Forelimb muscle (tissue), 1 donor: ENCODE results near the gene PCYT2. TPM values are rescaled to one million over a fixed set of nuclear protein-coding genes. Genes with fewer than 3 reads are reported as not detected.

Experiments used
- DNase-seq: peaks from one replicate; pipeline ENCODE4 v3.0.0-alpha.2; 2013; ENCODE audit warnings: low read depth
- polyA plus RNA-seq: library from polyadenylated mRNA; unstranded; fragments of 120-200 nt; gene quantifications from one replicate; pipeline ENCODE4 v1.2.1, GENCODE V29; 2013; ENCODE audit not compliant: insufficient read length

Gene PCYT2
- polyA plus RNA-seq, 1 donor = 9.6 TPM

DNA sequence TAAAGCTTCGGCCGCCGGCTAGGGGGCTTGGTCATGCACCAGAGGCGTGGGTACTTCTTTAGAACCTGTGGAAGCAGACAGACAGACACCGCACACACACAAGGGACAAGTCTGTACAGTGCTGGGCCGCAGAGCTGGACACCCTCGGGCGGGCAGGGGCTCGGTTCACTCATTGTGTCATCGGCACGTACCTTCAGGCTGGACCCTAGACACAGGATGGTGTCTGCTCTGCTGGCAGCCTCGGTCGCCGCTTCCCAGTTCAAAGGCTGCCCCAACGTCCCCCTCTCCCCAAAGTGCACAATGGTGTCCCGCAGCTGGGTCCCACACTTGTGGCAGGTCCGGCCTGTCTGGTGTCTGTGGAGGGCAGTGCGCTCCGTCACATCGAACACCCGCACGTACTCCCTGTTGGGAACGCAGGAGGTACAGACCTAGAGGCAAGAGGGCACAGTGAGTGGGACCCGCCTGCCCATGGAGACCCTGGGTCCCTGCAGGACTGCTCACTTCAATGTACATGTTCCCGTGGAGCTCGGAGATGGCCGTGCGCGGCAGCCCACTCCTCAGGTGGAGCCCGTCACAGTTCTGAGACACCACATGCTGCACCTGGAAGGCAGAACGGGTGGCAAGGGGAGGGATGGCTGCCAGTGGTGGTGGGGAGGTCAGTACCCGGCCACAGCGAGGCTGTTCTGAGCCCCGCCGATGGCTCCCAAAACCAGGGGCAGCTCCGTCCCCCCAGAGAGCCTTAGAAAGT lies 3.1 kb upstream of the PCYT2 start:
- no peak for DNase-seq

DNA sequence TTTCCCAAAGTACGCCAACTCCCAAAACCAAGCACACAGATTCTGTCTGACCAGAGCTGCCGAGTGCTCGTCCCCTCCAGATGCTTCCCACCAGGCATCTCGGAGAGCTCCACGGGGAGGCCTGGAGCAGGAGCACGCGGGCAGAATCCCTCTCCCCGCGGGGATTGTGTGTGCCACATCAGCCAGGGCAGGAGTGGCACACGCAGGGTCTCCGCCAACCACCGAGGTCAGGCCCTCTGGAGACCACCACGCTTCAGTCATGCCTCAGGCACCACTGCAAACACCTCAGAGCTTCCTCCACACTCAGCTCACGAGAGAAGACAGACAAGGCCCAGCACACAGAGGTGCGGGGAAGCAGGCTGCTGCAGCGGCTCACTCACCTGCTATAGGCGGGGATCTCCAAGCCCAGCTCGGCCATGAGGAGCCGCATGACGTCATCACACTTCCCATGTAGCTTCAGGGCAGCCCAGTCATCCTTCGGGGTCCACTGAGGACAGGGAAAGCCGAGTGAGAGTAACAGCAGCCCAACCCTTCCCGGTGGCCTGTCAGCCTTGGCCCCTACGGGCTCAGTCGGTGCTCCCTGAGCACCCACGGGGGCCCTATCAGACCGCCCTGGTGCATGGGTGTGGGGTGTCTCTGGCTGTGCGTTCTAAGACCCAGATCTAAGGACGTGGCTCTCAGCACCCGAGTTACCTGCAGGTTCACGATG lies 2.3 kb upstream of the PCYT2 start:
- no peak for DNase-seq

DNA sequence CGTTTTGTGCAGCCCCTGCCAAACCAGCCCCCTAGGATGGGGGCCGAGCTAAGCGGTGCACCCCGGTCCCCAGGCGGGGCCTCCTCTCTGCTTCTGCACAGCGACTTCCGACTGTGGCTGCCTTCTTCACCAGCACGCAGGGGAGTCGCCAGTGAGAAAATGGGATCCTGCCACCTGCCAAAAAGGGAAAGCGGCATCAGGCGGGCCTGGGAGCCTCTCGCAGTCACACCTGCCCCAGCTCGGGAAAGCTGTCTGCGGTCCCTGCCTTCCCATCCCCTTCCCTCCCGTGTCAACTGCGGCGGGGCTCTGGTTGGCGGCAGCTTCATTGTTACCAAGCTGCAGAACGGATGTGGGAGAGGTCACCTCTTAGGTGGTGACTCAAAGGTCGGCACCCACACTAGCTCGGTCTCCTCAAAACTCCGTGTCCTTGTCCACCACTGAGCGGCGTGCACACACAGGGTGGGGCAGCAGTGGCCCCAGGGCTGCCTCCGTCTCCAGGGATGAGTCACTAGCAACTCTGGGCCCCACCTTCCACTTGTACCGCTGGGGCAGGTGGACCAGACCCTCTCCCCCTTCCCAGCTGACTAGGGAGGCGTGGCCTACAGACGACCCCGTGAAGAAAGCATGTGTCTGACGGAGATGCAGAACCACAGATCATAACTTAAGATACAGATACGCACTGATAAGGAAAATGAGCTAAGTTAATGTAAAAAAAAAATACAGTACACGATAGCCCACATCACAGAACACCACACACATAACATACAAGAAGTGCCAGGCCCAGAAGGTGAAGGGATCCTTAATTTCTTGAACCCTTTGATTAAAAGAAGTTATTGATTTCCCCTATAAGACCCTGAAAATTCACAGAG lies 1.5 kb upstream of the PCYT2 start:
- no peak for DNase-seq

DNA sequence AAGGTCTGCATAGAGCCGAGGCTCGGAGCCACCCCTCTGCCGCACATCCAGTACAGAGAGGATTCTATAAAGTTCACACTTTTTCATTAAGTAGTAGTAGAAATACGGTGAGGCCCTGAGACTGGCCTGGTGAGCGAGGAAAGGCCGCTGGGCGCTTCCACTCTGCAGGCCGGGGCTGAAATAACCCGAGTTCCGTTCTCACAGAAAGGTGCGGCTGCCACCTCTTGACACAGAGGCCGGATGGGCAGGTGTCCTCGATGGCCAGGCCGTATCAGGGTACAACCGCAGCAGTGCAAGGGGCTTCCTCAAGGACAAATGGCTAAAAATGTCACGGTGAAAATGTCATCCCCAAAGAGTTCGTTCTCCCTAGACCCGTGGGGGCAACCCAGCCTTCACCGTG lies 770 bp upstream of the PCYT2 start:
- DNase-seq = no peak

DNA sequence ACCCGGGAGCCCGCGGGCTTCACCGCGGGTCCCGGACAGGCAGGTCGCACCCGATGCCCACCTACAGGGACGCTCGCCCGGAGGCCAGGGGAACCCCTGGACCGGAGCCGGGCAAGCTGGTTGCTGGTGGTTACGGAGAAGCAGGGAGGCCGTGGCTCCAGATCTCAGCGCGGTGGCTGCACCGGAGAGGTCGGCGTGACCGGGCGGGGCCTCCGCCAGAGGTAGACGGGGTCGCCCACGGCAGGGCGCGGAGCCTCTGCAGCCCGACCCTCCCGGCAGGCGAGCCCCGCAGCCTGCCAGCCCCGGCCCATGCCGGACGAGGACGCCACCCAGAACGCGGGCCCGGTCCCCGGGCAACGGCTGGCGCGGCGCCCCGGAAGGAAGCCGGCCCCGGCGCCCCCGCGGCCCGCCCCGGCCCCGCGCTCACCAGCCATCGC lies 341 bp downstream of the PCYT2 start:
- no peak for DNase-seq

DNA sequence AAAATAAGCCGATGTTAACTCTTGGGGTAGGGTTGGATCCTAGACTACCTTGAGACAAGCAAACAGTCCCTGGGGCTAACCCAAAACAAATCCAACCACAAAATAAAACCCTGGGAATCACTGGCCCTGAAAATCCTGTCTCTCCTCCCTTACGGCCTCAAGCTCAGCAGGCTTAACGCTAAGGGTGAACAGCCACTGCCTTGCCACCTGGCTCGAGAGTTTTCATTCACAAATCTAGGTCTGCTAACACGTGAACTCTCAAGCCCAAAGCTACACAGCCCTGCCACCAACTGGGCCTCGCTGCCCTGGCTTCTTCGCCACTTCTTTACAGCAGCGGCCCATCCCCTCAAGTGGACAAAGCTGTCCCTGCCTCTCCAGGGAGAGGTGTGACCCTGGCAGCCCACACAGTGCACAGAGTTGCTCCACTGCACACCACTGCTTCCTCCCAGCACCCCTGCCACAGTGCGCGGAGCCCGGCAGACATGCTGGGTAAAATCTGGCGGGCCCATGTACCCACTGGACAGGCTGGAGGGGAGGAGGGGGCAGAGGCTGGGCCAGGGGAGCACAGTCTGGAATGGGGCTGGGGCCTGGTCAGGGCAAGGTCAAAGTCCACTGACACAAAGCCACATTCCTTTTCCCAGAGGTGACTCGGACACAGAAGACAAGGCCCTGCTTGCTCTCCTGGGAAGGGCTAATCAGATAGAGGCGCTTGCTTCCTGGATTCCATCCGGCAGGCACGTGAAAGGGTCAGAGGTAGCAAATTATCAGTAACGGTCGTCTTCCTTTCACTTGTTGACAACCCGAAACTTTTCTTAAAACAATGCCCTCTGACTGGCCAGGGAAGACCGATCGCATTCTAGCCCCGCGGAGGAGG lies 996 bp downstream of the PCYT2 start:
- no peak for DNase-seq

DNA sequence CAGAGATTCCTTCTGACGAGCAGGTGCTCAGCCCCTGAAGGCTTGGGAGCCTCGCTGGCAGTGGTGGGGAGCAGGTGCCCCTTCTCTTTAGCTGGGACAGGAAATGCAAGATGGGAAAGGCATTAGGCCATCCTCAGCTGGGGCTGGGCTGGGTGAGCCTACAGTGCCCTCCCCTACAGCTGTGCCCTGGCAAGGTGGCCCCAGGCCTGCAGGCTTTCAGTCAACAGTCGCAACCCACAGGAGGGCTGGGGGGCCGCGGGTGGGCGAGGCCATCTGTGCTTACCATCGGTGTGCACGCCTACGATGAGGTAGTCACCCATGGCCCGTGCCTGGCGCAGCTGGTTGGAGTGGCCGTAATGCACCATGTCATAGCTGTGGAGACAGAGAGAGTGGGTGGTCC lies 2.0 kb downstream of the PCYT2 start:
- no peak for DNase-seq

DNA sequence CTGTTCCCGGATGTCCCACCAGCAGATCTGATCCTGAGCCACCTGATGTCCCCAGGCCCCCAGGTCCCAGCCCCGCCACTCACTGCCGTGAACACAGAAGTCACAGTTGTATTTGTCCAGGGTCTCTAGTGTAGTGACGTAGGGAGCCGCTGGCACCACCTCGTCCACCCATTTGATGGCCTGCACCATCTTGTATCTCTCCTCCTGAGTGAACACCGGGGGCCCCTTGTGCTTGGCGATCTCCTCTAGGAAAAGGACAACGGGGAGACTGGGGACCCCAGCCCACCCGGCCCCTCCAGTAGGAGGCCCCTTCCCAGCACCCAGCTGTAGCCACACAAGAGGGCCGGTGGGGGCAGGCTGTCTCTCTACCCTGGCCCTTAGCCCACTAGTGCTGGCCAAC lies 2.4 kb downstream of the PCYT2 start:
- DNase-seq = no peak

DNA sequence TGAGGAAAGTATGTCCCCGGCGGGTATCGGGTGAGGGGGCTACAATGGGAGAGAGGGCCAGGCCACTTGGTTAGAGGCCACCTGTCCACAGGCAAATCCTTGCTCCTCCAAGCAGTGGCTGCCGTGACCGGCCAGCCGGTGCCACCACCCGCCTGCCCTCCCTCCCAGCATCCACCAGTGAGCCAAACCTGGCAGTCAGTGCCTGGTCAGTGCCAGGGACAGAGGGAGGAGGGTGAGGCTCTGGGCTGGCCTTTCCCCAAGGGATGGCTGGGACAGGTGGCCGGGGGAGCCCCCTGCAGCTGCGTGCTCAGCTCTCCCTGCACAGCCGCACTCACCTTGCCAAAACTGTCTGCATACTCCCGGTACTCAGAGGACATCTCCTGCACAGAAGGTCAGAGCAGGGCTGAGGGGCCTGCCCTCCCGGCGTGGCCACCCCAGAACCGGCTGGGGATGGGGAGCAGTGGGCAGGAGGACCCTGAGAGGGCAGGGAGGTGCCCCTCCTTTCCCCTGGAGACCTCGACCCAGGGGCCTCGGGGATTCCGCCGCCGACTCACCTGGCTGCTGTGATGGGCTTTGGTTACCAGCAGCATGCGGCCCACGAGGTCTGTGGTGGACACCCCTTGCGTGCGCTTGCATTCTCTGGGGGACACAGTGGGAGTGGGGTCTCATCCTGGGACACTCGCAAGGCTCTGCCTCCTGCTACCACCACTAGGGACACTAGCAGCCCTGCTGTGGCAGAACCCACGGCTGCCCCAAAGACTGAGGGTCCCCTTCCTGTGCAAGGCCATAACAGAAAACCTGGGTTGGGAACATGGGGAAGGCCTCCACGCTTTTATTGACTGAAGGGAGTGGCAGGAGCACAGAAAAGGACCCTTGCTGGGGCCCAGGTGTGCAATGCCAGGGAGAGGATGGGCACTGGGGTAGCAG lies 3.7 kb downstream of the PCYT2 start:
- DNase-seq = no peak

DNA sequence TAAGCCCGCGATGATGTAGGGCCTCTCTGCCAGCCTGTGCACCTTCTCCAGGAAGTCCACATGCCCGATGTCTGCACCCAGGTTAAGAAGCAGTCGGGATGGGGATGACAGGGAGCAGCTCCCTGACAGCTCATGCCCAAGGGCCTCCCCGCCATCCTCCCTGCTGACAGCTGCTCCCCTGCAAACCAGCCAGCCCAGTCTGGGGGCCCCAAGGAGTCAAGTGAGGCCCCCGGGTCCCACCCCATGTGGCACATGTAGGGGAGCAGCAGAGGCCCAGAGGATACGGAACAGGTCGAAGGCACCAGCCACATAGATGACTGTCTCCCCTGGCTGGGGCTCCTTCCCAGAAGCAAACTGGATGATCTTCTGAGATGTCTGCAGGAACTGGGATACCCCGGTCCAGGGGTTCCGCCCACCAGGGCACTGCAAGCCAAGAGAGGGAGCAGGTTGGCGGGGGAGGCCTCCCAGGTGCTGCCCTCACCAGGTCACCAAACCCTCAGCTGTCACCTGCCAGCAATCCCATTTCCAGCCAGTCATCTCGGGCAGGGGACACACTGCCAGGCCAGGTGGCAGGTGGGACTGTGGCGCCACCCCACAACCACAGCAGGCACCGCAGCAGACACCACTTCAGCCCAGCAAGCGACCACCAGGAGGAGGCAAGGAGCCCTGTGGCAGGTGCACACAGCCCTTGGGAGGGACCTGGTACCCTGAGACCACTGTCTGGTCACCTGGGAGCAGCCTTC lies 4.6 kb downstream of the PCYT2 start:
- DNase-seq = no peak

DNA sequence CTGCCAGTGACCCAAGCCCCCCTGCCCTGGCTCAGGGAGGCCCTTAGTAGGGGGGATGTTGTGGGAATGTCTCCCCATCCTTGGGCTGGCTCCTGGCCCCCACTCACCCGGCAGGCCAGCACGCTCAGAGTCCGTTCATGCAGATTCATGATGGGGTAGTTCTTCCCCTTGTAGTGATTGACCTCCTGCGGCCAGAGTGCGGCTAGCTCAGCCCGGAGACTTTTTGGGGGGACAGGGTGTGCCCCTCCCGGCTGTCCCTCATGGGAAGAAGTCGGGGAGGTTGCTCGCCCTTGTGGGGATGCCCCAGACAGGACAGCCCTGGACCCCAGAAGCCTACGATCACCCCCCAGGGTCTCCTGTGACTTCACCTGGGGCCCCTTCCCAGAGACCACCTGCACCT lies 5.2 kb downstream of the PCYT2 start:
- no peak for DNase-seq

DNA sequence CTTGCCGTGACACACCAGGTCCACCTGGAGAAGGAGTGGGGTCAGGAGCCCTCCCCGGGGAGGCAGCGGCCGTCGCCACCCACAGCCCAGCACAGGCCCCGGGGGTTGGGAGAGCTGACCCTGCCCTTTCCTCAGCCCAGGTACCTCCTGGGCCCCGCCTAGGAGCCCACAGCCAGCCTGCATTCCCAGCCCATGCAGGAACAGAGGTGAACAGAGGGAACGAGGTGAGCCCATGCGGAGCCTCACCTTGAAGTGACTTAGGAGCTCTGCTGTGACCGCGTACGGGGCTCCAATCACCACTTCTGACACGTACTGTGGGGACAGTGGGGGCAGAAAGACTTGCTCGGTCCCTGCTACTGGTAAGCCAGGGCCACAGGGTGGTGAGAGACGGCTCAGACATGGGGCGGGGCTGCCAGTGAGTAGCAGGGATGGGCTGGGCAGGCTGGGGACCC lies 5.7 kb downstream of the PCYT2 start:
- DNase-seq = no peak

DNA sequence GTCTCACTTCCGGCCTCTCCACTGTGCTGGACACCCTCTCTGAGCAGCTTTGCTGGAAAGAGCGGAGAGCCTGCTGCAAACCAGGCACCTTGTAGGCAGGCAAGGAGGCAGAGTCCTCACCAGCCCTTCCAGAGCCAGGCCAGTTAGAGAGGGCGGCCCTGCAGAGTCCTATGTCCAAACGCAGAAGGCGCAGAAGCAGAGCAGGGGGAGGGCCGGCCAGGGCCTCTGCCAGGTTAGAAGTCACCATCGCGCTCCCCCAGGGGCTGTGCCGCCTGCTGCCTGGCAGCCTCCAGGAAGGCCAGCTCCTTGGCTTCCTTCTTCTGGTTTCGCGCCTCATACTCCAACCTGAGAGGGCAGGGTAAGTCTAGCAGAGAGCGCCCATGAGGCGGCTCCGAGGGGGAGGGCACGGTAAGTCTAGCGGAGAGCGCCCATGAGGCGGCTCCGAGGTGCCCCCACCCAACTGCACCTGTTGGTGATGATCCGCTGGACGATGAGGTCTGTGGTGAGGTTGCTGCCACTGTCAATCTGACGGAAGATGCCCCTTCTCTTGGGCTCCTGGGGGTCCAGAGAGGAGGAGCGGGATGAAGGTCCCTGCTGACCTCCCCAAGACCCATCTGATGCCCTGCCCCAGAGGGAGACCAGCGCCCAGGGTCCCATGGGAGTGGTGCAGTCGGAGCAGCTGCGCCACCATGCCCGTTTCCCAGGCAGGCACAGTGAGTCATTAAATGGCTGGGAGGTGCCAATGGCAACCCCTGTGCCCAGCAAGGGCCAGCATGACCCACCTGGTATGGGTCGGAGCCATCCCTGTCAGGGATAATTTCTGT lies 6.4 kb downstream of the PCYT2 start:
- no peak for DNase-seq

DNA sequence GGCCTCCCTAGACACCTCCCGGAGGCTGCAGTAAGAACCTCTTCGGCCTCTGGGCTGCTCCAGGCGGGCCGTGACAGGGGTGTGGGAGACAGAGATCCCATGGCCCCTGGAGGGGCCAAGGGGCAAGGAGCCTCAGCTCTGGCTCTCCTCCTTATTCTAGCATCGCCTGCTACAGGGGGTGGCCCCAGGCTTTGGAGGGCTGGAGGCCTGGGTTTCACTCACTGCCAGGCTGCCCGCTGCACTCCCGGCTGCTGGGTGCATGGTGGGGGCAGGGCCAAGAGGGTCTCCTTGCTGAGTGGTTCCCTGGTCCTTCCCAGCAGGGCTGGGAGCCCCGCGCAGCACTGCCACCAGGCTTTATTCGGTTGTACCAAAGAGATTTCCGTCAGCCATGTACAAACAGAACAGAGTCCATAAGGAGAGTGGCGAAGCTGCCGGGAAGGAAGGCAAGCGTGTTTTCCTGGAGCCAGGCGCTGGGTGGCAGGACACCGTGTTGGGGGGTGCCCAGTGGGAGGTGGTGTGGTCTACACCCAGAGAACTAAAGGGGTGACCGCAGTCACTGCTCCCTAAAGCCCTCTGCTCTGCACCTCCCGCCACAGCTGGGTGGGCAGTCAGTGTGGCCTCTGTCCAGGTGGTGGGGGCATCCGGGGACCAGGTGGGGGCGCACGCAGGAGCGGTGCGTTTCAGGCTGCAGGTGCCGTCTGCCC lies 7.2 kb downstream of the PCYT2 start:
- no peak for DNase-seq

DNA sequence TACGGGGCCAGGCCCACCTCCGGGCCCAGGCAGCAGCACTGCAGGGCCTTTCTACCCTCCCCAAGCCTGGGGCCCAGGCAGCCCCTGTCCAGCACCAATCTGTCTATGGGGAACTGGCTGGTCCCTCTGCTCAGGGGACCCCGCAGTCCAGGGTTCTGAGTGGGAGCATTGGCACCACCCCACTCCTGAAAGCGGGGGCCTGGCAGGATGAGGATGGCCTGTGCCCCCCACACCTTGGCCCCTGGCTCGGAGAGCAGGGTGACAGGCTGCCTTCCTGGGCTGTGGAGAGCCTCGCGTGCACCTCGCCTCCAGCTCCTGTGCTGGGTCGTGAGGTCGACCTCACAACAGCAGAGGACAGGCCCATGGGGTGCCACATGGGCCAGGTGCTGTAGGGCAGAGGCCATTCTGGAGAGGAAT lies 7.8 kb downstream of the PCYT2 start:
- no peak for DNase-seq

DNA sequence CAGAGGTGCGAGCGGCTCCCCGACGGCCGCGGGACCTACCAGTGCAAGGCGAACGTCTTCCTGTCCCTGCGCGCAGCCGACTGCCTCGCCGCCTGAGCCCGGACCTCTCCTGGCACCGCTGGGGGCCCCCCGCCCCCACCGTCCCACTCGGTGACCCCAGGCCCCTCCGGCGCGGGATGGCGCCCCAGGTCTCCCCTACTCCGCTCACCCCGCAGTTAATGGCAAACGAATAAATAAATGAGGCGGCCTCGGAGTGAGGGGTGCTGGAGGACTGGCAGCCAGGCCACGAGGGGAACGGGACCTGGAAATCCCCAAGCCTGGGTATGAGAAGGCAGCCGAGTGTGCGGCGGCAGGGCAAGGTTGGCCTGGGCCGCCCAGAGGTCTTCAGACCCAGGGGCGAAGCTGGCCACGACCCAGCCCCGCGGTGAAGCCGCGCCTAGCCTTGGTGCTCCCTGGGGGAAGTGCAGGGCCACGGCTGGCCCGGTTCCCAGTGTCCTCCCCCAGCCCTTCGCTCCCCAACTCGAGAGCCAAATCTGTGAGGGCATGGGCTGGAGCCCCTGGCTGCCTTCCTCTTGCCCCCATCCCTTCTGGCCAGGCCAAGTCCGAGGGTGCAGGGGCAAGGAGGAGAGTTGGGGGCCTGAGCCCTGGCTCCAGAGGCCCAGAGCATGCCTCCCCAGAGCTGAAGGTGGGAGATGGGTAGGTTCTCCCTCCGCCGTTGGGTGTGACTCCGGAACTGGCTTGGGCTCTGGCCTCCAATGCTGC lies 8.4 kb downstream of the PCYT2 start:
- DNase-seq = no peak

DNA sequence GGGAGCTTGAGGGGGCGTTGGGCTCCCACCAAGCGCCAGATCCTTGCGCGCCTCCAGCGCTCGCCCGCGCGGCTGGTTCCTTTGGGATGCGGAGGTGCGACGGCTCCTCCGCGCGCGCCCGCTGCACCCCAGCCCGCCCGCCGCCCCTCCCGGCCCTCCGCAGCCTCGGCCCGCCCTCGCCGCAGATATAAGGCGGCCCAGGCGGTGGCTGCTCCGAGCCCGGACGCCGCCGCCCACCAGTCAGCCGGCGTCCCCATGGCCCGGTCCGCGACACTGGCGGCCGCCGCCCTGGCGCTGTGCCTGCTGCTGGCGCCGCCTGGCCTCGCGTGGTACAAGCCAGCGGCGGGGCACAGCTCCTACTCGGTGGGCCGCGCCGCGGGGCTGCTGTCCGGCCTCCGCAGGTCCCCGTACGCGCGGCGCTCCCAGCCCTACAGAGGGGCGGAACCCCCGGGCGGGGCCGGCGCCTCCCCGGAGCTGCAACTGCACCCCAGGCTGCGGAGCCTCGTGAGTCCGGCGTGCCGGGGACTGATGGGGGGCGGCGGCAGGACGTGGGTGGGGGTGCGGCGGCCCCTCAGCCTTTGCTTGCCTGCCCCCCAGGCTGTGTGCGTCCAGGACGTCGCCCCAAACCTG lies 9.1 kb downstream of the PCYT2 start, which contains the start of gene NPB:
Gene NPB (plus strand): TSS at position 216 of the 630 bp plus-strand sequence. CDS start 40 bp downstream, at position 256.
- DNase-seq = no peak
